HG03280 (cell line): ENCODE results near the gene ADGRL2.

Source experiments
- ATAC-seq: cut with Tn5 transposase; IDR thresholded peaks from one replicate; pipeline ENCODE4 v1.9.1; 2021; ENCODE audit warnings: mild to moderate bottlenecking, moderate library complexity; ENCODE audit not compliant: unreplicated experiment

Gene ADGRL2

DNA sequence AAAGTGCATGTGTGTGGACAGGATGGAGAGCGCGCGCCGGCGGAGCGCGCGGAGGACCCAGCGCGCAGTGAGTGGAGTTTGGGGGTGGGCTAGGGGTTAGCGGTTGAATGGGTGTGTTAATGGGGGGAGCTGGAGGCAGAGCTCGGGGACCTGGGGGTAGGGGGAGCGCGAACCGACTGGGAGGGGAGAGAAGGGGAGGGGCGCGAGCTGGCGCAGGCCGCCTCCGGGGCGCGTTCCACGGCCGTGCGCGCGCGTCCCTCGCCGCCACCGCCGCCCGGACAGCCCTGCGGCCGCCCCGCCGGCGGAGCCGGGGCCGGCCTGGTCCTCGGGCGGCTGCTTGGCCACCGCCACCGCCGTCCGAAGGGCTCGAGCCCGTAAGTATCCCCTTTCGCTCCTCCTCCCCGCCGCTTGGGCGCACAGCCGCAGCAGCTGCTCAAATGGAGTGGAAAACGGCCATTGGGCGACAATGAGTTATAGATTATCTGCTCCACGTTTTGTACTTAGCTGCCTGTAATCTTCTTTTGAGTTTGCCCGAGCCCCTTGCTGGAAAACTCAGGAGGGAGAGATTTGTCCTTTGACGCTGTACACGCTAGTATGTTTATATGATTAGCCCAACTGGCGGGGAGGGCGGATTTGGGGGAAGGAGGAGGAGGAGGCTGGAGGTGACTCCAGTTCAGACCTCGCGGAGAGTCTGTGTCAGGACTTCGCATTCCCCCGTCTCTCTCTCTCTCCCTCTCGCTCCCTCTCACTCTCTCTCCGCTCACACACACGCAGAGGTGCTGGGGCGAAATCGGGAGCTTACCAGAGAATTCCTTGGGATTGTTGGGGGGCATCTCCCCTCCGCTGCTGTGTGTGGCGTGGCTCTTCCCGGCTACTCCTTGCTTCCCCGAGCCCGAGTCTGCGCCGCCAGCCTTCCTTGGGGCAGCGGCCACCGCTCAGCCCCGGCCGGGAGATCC, at the start of gene ADGRL2:
ADGRL2 (plus strand) TSS at position 240 of the 956 bp plus-strand sequence. CDS start 36,051 bp downstream, outside the sequence.
- no peak for ATAC-seq

DNA sequence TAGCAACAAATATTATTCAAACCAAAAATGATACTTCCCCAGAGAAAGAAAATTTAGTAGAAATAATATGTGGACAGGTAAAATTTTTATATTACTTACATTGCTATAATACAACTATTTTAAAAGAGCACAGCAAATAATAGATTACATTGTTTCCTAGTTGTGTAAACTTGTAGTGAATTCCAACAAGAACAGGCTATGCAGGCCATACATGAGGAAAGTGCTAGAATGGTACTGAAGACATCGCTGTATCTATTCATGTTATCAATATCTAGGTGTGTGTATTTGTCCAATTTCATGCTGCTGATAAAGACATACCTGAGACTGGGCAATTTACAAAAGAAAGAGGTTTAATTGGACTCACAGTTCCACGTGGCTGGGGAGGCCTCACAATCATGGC, 47.9 kb upstream of the ADGRL2 start:
- no peak for ATAC-seq

DNA sequence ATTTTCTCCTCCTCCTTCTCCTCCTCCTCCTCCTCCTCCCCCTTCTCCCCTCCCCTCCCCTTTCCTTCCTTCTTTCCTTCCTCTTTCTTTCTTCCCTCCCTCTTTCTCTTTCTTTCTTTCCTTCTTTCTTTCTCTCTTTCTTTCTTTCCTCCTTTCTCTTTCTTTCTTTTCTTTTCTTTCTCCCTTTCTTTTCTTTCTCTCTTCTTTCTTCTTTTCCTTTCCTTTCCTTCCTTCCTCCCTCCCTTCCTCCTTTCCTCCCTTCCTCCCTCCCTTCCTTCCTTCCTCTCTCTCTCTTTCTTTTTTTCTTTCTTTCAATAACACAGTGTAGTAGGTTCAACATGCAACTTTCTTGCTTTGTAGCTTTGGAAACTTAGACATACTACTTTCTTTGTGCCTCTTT, 46.3 kb upstream of the ADGRL2 start:
- no peak for ATAC-seq

DNA sequence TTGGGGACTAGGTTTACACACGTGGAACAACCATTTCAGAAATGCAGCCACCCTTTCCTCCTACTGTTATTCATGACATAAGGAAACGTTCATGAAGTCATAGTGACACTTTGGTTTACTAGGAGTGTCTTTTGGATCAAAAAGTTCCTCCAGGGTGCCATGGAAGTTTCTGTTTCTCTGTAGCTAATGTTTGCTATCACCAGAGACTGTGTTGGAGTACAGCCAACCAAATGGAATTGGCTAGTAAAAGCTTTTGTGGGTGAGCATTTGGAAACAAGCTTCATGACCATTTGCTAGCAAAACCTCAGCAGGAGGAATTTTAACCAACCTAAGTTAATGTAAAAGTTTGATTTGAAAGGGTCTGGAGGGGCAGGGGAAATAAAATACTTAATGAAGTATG, 43.9 kb upstream of the ADGRL2 start:
- no peak for ATAC-seq

DNA sequence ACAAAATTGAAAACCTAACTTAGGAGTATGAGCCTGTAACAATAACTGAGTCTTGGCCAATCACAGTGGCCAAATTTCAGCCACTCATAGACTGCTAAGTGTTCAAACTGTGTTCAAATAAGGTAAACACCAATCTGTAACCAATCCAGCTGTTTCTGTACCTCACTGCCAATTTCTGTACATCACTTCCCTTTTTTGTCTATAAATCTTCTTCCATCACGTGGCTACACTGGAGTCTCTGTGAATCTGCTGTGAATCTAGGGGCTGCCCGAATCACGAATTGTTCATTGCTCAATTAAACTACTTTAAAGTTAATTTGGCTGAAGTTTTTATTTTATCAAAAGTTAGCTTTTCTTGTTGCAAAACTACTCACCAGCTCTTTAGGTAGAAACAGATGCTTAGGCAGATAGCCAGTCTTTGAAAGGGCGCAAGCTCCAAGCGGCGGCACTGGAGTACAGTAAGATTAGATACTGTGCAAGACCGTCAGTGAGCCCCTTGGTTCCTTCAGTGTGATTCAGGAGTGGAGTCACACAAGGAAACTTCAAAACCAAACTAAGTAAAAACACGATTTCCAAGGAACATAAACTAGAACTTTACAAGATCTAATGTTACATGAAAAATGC, 43.2 kb upstream of the ADGRL2 start:
- ATAC-seq = no peak

DNA sequence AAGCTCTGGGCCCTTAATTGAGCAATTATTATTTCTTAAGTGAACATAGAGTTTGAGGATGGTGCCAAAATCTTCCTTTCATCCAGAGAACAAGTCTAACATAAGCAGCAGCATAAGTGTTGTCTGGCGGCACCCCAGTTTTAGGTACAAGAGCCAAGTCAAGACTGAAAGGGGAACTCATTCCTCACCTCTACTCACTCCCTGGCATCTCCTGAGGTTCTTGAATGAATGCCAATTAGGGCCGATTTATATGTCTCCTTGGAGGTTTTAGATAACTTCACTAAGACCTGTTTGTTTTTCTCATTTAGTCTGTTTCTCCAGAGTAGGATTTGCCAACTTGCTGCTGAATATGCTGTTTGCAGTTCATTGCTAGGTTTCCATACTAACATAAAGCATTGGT, 42.6 kb upstream of the ADGRL2 start:
- ATAC-seq = no peak

GRCh38 chr1:81760477-81761097, 40.1 kb upstream of the ADGRL2 start:
- ATAC-seq = no peak

DNA sequence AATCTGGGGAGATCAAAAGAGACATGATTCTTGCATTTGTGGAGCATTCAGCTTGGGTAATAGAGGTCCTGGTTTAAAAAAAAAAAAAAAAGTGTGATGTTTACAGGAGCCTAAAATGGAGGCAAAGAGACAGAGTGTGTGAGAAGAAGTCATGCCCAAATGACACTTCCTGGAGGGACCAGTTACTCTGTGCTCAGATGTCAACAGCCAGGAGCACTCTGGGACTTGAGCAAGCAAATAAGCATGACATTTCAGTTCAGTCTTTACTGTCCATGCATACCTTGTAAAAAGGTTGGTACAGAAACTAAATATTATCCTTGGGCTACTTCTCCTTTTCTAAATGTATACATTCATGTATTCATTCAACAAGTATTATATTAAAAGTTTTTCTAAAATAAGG, 25.2 kb upstream of the ADGRL2 start:
- ATAC-seq = no peak

DNA sequence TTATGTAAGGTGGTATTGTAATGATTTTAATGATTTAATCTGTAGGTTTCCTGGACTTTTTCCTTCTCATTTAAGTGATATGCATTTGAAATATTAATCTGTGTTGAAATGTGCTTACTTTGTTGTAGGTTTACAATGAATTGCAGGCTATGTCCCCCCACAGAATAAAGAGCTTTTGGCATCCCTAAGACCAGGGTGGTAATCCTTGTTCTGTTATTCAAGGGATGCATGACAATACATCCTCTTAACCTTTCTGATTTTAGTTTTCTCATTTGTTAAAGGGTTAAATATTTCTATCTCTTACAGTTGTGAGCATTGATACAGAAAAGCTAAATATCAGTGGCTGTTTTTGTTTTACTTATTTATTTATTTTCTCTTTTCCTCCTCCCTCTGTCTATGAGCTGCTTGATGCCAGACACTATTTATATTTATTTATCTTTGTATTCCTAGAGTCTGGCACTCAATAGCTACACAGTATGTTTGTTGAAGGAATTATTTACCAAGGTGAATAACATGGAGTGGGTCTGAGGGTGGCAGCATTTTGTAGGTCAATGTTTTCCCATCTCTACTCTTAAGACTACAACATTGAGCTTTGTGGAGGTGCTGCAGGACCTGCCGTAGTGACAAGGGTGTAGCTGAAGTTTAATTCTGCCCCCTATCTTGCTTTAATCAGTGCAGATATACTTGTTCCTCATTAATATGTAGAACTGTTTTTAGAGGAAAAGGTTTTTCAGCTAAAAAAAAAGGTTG, 19.9 kb upstream of the ADGRL2 start:
- no peak for ATAC-seq

- no peak for ATAC-seq
These were observed 19.0 kb upstream of the ADGRL2 start for GRCh38 chr1:81781749-81782148.

- ATAC-seq = no peak
These were observed 8.6 kb upstream of the ADGRL2 start for GRCh38 chr1:81792184-81792583.

- no peak for ATAC-seq
These were observed 3.0 kb upstream of the ADGRL2 start for GRCh38 chr1:81797701-81798100.

- no peak for ATAC-seq
These were observed 617 bp upstream of the ADGRL2 start for GRCh38 chr1:81799939-81800694.

DNA sequence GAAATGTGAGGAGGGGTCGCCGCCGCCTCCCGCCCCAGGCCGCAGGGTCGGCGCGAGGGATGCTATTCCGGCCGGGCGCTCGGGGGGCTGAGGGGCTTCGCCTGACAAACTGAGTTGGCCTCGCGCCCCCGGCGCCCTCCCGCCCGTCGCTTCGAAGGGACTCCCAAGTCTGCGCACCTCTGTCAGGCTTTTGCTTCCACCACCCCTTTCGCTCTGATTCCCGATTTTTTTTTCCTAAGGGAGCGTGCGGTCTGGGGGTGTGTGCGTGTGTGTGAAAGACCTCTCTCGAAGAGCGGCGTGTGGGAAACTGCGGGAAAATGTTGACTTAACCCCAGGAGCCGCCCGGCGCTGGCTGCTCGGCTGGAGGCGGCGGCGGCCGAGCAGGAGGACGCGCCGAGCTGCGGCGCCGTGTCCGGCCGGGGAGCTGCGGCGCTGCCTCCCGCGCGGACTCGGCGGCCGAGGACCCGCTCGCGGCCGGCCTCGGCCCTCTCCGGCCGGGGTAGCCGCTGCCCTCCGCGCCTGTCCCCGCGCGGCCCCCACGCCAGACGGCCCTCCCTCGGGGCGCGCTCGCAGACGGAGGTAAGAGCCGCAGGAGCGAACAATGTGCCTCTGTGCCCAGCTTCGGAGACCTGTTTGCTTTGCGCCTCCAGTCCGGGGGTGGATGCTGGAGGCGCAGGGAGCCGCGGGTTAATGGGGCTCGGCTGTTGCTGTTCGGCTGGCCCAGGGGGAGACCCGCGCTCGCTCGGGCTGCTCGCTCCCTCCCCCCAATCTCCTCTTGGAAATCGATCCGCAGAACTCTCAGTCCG, 1.1 kb downstream of the ADGRL2 start:
- ATAC-seq = no peak

GRCh38 chr1:81802457-81802706, 1.6 kb downstream of the ADGRL2 start:
- no peak for ATAC-seq

DNA sequence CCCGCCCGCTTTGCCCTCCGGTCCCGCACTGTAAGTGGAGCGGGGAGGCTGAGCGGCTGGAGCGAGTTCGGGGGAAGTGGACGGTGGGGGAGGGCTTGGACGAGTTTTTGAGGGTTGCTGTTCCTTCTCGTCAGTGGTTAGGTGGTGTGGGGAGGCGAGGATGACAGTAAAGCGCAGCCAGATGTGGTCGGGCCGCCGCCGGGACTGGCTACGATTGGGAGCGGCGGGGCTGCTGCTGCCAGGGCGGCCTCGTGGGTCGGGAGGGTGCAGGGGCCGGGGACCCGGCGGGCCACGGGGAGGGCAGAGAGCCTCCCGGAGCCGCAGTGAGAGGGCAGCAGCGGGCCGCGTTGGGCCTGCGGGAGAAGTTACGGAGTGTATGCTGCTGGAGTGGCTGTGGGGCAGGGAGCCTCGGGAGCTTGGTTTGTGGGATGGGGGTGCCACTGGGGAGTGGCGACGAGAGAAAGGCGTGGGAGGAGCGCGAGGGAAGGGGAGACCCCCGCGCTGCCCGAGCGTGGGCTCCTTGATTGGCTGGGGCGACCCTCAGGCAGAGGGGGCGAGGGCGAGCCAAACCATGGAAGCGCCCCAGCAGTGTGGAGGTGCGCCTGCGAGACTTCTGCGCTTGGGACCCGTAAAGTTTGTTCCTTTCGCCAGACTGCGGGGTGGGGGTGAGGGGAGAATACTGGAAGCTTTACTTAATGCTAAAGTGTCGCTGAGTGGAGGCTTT, 2.1 kb downstream of the ADGRL2 start:
- no peak for ATAC-seq

- ATAC-seq = no peak
These were observed 2.8 kb downstream of the ADGRL2 start for GRCh38 chr1:81803431-81804110.

- no peak for ATAC-seq
These were observed 3.6 kb downstream of the ADGRL2 start for GRCh38 chr1:81804312-81804711.
